ENCODE measurements around the gene RASA2.

Gene RASA2

DNA sequence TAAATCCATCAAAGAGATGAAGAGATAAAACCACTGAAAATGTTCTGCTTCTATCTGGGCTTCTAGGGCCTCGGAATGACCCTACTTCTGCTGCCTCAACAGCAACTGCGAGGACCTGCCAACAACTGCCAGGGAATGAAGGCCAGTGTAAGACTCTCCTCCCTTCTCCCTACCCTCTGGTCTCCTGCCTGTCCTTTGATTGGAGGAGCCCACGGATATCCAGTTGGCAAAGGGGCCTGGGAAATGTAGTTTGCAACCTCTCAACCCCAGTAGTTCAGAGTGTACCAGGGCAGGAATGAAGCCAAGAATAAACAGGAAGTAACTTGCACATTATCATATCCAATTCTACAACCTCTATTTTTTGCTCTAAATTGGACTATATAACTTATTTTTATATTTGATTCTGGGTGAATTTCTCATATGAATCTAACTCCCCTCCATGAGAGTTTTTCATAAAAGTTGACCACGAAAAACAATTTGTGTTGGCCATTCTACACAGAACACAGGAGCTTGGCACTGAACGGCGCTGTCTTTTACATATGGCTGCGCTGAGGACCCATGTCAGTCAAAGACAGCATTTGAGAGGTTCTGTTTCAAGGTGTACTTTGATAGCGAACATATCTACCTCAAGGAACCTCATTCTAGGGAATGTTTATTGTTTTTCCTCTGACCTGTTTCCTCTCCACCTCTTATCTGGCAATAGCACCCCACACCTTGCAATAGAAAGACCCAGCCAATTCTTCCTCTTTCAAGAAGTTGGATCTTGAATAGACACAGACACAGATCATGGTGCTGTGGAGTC is 160.1 kb downstream of the RASA2 start:
- peak; percentile 19 for DNase-seq (ENCODE audit: low spot score)

DNA sequence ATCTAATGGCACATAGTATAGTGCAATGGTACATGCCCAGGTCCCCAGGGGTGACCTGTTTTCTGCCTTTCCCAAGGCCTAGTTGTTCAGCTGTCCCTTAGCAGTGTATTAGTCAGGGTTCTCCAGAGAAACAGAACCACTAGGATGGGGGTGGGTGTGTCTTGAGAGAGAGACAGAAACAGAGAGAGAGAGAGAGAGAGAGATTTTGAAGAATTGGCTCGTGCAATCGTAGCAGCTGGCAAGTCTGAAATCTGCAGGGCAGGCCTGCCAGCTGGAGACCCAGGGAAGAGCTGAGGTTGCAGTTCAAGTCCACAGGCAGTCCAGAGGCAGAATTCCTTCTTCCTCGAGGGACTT is 160.7 kb downstream of the RASA2 start:
- DNase-seq (ENCODE audit: low spot score), result no peak

- no peak for DNase-seq (ENCODE audit: low spot score)
These were observed 161.5 kb downstream of the RASA2 start for GRCh38 chr3:141648055-141648910.

- DNase-seq (ENCODE audit: low spot score), result no peak
These were observed 163.0 kb downstream of the RASA2 start for GRCh38 chr3:141649871-141650270.

GRCh38 chr3:141650783-141651182 is 164.0 kb downstream of the RASA2 start:
- DNase-seq (ENCODE audit: low spot score), result no peak

GRCh38 chr3:141651409-141651808 is 164.6 kb downstream of the RASA2 start:
- no peak for DNase-seq (ENCODE audit: low spot score)

DNA sequence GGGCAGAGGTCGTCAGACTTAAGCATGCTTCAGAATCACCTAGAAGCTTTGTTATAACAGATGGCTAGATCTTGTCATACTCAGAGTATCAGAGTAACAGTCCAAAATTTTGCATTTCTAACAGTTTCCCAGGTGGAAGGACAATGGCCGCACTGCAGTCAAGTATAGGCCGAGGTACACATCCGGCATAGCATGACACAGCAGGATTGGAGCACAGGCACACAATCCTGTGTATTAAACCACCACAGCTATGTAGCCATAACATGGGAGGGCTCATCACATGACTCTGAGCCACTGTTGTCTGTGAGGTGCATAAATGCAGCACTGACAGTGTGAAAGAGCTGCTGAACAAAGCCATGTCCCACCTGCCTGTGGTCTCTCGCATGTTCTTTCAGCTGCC is 165.5 kb downstream of the RASA2 start:
- no peak for DNase-seq (ENCODE audit: low spot score)

- no peak for DNase-seq (ENCODE audit: low spot score)
These were observed 167.0 kb downstream of the RASA2 start for GRCh38 chr3:141653847-141654246.

- no peak for DNase-seq (ENCODE audit: low spot score)
These were observed 169.0 kb downstream of the RASA2 start for GRCh38 chr3:141655801-141656200.

DNA sequence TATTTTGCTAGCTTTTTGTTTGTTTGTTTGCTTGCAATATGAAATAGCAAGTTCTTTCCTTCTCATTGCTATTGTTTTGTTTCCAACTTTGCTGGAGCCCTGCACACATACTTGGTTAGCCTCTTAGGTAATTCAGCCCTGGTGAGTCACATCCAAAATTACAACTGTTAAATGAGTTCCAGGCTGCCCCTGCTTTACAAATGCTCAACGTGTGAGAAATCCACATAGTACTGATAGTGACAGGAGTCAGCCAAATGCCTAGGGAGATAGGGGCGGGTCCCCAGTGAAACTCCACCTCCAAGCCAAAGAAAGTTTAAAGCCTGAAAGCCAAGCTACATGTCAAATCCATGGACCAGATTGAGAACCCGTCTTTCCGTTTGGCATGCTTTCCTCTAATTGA is 169.9 kb downstream of the RASA2 start:
- DNase-seq (ENCODE audit: low spot score), result no peak

DNA sequence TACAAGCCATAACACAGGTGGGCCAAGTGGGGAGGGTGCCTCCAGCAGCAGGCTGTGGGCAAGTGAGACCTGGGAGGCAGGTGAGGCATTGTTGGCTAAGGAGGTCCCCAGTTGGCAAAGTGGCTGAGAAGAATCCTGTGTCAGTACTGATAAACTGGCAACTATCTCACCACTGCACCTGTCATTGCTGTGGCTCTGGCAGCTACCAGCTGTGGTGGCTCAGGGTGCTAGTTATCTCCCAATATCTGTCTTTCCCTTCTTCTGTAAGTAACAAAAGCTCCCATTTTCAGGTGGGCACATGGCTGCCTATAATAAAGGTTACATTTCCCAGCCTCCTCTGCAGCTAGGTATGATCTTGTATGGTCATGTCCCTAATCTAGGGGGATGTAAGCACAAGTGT is 170.7 kb downstream of the RASA2 start:
- no peak for DNase-seq (ENCODE audit: low spot score)

DNA sequence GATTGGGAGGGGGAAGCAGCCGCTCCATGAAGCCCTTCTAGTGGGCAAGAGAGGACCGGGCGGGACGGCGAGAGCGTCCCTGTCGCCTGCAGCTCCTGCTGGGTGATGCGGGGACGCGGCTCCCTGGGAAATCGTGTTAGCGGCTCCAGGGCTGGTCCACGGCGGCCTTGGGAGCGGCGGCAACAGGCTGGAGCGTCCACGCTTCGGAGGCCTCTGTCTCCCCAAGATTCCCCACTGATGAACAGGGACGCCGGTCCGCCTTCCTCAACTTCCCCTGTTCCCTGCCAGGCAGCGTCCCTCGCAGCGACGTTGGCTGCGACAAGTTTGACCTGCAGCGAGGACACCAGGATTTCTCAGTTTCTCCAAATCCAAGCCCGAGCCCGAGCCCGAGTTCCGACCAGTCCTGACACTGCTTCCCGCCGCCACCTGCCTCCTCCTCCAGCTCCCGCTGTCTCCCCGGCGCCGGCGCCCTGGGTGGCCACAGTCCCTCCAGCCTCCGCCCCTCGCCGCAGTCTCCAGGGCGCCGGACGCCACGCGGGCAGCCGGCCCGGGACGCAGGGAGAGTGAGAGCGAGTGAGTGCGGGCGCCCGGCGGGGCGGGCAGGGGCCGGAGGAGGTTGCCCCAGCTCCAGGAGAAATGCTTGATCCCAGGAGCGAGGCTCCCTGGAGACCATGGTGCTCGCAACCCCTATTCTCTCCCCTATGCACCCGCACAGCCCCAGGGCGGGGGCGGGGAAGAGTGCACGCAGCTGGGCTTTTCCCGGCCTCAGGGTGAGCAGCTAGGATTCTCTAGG is 173.2 kb downstream of the RASA2 start:
- DNase-seq (ENCODE audit: low spot score), result peak; percentile 69

DNA sequence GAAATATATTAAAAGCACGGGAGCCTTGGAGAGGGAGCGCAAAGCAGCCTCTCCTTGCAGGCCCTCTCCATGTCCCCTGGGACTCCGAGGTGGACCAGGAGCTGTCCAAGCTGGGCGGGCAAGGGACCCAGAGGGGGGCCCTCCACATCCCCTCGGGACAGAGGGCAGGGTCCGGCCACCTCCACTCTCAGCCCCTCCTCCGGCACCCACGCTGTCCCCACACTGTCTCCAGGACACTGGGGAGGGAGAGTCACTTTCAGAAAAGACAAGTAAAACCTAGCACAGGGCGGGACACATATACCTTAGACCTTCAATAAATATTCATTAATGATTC is 173.8 kb downstream of the RASA2 start:
- no peak for DNase-seq (ENCODE audit: low spot score)

GRCh38 chr3:141661229-141662196 is 174.7 kb downstream of the RASA2 start:
- no peak for DNase-seq (ENCODE audit: low spot score)

DNA sequence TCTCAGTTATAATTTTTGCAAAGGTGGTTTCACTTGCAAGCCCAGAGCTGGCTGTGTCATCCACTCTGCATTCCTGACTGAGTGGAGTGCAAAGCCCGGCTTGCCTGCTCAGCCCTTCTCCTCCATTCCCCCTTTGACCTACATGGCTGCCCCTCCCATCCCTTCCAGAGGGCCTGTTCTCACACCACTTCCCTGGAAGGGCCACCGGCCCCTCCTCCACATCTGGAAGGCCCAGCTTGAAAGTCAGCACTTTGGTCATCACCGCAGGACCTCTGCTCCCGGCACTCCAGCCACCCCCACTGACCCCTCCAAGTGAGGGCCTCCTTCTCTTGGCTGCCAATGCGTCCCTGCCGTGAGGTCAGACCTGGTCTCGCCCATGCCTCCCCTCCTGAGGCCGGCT is 177.2 kb downstream of the RASA2 start:
- DNase-seq (ENCODE audit: low spot score), result no peak

All from LoVo (cell line).